ENCODE measurements around the gene LRP1B.
A peak's percentile ranks its signal among the peaks of the same experiment; 100 is the strongest.
"Not testable (repeated sequence)": the region's sequence is repeated elsewhere in the genome, so short reads cannot be mapped to it uniquely, and the experiment has no call there.

LRP1B gene

DNA sequence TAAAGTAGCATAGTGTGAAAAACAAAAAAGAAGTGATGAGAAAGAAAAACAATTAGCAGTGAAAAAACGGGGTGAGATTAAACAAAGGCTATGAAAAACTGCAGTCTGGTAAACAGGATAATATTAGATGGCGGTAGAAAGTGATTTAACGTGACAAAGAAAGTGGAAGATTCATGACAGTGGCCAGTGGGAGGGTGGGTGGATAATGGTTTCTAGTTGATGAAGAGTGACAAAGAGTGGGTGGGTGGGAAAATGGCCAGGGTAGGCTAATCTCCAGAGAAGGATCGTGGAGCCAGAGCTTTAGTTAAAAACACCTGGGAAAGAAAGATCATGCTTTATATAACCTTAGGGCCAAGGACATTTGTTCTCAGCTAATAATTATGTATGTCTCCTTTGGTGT, 1667.8 kb downstream of the LRP1B start:
- DNase-seq: no peak

DNA sequence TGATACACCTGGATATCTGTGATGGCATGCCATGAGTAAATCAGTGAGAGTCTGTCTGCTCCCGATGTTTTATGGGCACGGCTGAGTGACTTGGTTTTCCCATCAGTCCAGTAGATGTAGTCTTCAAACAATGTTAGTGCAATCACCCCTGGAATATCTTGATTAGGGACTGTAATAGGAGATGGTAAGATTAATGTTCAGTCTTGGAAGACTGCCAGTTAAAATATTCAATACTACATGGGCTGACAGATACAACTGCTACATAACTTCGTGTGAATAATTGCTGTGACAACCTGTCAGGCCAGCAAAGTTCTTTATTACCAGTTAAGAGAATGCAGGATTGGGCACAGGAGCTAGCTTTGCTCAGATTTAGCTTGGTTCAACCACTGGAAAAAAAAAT, 1673.3 kb downstream of the LRP1B start:
- DNase-seq: no peak

DNA sequence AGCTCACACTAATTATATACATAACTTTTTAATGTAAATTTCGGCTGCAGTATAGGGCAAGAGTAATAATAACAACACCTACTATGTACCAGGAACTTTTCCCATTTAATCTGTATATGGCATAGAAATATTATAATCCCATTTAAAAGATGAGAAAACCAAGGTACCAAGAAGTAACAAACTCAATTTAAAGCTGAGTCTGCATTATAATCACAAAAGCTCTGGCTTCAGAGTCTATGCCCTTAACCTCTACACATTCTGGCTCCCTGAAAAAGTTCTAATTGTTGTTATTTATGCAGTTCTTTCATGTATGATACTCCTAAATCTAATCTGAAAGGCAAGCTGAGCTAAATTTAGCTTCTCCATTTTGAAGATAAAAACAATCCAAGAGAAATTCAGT, 1675.5 kb downstream of the LRP1B start:
- DNase-seq: no peak

DNA sequence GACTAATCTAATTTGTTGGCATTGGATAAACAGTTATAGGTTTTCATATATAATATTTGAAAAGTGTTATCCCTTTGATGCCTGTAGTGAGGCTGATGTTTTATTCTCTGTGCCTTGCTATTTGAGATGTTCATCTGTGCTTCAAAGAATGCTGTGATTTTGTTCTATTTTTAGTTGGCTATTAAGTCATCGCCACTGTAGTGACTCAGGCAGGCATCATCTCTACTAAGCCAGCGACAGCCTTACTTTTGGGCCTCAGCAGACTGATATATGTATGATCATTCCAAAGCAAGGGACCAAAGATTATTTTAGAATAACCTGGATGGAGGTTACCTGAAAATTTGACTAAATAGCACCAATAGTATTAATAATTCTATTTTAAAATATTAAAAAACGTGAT, 1676.1 kb downstream of the LRP1B start:
- DNase-seq: no peak

DNA sequence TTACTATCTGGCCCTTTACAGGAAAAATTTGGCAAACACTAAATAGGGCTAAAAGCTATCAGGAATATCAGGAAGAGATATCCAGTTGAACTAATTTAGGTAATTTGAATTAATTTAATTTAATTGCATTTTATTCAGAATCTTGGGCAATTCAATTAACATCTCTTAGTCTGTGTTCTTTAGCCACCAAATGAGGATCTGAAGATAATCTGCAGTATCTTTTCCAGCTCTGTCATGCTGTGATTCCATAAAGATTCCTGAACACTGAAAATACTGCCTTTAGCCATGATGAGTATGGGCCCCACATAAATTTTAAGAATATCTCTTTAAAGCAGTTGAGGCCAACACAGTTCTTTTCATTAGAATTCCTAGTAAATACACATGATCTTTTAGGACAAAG, 1679.5 kb downstream of the LRP1B start:
- DNase-seq: no peak

DNA sequence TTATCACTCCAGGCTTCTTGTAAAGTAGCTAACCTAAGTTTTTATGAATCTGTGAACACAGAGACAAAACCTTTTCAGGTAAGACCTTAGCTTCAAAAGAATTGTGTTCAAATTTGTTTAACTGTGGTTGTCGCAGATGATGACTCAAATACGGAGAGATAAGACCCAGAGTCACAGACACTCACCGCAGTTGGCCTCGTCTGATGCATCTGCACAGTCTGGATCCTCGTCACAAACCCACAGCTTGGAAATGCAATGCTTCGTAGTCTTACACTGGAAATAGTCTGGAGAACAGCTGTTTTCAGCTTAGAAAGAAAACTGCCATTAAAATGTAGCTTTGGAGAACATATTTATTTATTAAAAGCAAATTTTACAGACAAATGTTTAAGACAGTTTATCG, 1688.5 kb downstream of the LRP1B start:
- no peak for DNase-seq

DNA sequence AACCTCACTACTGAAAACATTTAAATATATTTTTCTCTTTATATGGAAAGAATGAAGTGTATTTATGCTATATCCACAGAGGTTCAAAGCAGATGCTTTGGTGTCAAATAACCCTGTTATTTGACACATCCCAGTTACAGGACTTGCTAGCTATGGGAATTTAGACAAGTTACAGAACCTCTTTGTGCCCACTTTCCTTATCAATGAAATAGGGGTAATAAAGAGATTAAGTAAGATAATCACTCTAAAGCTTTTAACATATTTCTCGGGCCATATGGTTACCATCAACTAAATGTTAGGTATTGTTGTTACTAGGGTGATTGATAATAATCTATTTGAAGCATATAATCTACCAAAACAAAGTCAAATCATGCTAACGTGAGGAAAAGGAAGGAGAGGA, 1690.0 kb downstream of the LRP1B start:
- no peak for DNase-seq

DNA sequence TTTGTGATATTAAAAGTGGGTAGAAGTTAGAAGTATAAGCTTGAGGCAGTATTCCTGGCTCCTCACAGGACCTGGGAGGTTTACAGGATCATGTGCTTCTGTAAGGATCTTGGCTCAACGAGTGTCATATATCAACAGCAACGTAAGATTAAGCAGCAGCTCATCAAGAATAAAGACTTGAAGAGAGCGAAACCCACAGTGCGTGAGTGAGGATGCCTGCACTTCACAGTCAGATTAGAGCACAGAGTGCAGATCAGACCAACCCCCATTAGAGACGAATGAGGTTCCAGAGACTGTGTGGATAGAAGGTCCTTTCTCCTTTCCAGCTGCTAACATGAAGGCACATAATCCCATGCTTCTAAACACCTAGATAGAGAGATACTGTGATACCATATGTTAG, 1693.9 kb downstream of the LRP1B start:
- no peak for DNase-seq

DNA sequence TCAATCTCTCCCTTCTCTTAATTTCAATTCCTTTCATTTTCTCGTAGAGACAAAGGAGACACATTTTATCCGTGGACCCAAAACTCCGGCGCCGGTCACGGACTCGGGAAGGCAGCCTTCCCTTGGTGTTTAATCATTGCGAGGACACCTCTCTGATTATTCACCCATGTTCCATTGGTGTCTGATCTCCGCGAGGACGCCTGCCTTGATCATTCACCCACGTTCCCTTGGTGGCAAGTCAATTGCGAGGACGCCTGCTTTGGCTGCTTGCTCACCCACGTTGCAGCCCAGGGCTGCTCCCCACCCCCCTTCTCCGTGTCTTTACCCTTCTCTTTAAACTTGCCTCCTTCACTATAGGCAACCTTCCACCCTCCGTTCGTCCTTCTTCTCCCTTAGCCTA, 1703.8 kb downstream of the LRP1B start:
- DNase-seq: not testable (repeated sequence)

DNA sequence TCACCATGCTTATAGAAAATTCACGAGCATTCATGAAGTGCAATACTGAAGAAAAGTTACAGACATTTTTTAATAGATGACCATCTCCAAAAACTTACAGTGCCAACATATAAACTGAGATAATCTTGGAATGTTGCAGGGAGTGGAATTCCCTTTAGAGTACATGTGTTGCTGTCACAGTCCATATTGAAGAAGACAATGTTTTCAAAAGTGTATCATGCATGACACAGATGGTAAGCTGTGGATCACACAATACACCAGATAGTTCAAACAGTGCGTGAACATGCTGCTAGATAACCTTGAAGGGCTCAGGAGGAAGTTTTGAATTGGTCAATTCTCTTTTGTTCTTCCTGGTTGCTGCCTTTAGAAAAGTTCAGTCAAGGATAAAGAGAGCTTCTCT, 1706.3 kb downstream of the LRP1B start:
- no peak for DNase-seq

DNA sequence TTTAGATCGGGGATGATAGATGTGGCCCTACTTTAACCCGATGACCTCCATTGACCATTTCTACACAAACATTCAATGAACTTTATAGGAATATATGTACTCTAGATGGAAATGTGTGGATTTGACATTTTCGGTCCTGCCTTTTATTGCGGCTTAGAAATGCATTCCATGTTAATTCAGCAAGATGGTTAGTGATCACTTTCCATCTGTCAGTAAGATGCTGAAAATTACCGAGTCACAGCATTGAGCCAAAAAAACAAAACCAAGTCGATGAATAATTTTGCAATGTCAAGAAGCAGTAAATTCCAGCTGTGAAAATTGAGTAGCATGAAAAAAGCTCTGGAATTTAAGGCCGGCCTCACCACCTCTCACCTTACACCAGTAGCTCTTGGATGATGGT, 1708.1 kb downstream of the LRP1B start:
- no peak for DNase-seq

DNA sequence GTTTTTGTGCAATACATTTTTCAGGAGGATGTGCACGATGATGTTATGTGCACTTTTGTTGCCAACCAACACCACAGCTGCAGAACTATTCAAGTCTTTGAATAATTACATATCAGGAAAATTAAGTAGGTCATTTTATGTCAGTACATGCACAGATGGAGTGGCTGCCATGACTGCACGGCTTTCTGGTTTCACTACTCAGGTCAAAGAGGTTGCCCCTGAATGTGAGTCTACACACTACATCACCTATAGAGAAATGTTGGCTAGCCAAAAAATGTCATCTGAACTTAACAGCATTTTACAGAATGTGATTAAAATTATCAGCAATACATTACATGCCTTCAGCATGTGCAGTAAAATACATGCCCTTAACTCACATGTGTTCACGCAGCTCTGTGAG, 1713.3 kb downstream of the LRP1B start:
- no peak for DNase-seq

DNA sequence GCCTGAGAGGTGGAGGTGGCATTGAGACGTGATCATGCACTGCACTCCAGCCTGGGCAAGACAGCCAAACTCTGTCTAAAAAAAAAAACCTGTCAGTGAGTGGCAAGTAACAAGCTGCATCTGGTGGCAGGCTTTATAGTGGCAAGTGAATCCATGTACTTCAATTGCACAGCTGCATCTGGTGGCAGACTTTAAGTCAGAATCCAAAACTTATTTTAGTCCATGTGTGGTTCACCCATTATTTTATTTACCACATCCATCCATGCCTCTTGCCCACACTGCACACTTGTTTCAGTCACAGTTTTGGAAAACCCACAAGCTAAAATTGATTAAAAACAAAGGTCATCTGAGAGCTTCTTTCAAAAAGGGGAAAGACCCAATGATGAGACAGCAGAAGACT, 1714.2 kb downstream of the LRP1B start:
- no peak for DNase-seq

DNA sequence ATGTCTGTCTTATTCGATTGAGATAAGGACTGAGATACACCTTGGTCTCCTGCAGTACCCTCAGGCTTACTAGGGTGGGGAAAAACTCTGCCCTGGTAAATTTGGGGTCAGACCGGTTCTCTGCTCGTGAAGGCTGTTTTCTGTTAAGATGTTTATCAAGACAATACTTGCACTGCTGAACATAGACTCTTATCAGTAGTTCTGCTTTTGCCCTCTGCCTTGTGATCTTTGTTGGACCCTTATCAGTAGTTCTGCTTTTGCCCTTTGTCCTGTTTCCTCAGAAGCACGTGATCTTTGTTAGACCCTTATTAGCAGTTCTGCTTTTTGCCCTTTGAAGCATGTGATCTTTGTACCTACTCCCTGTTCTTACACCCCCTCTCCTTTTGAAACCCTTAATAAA, 1715.8 kb downstream of the LRP1B start:
- DNase-seq: not testable (repeated sequence)

DNA sequence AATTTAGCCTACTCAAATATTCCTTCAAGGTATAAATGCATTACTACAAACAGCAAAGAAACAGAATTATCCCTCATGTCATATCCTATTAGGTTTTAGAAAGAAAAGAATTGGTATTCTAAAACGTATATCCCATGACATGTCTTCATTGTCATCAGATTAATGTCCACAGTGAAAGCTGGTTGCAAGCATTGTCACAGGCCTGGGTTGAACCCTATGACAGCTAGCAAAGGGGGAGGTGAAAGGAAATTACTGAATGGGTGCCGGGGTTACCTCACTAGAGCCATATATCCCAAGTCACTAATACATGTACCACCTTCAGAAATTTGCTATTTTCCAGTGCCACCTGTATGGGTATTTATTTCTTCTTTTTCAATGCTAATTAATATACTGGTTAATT, 1720.1 kb downstream of the LRP1B start:
- DNase-seq: no peak

DNA sequence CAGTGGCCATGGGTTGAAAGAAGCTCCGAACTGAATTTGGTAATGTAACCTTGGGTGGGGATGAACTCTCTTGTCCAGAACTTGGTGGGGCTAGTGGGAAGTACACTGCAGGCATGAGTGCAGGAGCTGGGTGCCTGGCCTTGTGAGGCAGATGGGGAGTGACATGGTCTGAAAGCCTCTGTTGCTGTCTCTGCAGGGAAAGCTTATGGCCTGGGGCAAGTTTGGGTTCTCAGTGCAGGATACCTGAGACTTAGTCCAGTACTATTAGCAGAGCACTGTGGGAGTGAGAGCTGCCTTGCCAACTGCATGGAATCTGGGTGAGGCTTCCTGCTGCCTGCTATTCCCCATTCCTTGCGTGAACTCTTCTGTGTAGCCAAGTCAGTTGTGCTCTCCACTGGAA, 1729.8 kb downstream of the LRP1B start:
- DNase-seq: no peak

DNA sequence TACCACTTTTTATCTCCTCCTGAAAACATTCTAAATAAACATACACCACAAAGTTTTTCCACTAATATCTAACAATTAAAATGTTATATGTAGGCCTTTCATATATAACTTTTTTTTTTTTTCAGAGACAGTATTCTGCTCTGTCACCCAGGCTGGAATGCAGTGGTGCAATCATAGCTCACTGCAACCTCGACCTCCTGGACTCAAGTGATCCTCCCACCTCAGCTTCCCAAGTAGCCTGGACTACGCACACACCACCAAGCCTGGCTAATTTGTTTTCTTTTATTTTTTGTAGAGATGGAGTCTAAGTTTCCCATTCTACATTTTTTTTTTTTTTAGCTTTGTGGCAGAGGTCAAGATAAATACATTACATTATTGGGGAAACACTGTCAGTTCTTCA, 1738.0 kb downstream of the LRP1B start:
- DNase-seq: no peak

DNA sequence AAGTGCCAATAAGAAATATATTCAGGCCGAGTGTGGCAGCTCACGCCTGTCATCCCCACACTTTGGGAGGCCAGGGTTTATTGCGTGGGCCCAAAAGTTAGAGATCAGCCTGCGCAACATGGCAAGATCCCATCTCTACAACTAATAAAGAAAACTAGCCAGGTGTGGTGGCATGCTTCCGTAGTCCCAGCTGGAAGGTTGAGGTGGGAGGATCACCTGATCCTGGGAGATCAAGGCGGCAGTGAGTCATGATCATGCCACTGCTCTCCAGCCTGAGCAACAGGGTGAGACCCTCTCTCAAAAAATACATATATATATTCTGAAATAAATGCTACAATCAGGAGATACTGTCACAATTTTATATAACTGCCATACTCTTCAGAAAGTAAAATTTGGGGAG, 1745.9 kb downstream of the LRP1B start:
- no peak for DNase-seq

DNA sequence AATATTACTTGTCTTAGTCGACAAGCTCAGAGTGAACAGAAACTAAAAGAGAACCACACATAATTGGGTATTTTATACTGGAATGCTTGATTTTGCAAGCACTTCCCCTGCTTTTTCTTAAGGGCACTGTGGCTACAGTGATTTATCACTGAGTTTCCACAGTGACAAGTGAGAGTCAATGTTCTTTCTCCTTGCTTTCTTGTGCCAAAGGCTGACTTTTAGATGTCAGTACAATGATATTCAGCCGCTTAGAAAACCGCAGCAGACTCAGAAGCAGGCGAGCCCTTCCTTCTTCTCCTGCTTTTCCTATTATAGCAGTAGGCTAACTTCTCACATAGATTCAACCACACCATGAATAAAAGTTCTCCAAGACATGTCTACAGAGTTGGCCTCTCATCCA, 1747.0 kb downstream of the LRP1B start:
- DNase-seq: no peak

DNA sequence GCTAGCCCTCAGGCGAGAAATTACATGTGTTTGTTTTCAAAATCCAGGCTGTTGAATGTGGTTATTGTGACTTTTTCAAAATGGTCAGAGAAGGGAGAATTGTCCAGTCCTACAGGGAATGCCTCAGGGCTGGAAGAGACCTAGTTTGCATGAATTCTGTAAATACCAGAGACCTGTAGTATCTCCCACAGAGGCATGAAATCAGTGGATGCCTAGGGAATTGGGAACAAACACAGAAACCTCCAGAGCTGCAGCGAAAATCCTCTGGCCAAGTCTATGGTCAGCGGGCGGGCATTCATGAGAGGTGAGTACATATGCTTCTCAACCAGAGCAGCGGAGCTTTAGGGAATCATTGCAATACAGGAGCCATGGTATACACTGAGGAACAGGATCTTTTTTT, 1754.1 kb downstream of the LRP1B start:
- DNase-seq: peak; percentile 19

DNA sequence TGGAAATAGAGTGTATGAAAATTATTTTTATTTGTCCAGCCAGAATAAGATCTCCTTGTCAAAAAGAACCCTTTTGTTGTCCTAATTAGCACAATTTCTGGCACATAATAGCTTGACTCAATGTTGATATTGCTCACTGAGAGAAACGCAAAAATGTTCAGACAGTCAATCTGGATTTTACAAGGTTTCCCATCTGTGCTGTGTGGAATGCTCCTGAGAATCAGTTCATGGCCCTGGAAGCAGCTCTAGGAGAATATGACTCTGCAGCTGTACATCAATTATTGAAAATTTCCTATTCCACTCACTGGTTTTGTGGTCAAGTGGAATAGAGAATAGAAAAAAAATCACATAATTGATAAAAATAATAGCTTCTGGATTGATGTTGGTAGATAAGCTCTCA, 1767.7 kb downstream of the LRP1B start:
- DNase-seq: no peak

DNA sequence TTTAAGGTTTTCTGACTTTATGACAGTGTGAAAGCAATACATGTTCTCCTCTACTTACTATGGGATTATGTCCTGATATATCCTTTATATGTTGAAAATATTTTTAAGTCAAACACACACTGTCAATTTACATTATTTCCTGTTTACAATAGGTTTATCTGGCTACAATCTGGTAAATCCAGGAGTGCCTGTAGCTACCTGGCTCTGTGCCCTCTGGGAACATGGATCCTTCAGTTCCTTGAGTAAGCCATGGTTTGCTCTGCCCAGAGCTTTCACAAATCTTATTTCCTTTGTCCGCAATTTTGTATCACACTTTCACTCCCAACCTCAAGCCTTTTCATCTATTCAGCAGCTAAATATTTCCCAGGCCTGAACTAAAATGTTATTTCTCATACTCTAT, 1768.5 kb downstream of the LRP1B start:
- no peak for DNase-seq

DNA sequence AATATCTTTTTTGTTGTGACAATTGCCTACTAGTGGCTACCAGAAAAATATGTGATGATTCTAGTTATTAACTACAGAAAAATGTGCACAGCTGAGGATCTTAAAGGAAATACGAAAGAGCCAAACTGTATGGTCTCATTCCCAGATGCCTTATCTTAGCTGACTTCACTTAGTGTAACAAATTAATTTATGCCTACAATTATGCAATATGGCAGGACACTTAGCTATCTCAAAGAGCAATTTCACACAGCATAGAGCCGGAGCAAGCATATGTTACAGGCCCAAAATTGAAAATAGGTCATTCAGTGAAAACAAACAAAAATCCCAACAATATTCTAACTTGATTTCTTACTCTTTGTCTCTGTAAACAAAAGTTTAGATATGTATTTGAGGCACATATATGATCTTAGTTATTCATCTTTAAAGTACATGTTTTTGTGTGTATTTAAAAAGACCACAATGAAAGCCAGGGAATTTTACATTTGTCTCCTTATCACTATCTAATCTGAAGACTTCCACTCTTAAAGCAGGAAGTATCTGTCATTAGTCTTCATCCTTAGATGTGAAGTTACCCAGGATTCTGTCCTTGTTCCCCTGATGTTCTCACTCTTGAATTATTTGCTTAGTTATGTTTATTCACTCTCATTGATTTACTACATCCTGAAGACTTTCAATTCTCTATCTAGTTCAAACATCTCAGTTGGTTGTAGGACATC, 1771.6 kb downstream of the LRP1B start:
- no peak for DNase-seq

DNA sequence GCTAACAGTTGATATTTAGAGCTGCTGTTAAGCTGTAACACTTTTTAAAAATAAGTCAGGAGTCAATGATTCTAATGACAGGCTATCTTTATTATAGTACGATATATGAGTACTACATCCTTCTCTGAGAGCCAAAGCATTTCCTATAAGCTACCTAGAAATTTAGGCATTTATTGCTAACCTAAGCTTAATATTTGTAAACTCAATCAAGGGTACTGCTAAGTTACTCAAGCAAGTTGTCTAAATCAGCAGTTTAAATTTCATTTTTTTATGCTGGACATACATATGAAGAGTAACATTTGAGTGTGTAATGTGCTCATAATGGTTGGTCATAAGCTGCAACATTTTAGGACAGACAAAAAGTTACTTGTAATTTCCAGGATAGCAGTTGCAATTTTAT, 1774.1 kb downstream of the LRP1B start:
- DNase-seq: no peak

DNA sequence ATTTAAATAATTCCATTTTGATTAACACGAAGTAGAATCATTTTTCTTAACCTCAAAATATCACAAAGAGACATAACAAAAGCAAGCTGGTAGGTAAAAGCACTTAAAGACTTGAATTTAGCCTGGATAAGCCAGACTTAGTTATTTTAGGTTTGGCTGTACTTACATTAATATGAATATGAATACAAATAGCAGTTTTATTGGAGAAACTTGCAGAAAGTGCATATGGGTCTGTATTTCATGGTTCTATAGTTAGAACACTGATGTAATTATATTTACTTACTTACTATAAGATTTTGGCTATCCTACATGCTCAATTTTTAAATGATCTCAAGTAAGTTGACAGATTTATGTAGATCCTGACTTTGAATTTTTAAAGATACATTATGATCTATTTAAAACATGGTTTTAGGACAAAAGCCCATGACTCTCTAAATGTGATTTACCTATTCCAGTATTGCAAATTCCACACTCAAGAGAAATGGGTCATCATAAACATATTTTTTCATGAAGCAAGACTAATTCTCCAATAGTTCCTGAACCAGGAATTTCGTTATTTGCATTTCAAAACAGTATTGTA, 1775.2 kb downstream of the LRP1B start:
- no peak for DNase-seq

All from left hindlimb (tissue), 1 donor.